Right lobe of liver (tissue), 4 donors: ENCODE measurements around the gene ASB1.

ENCODE experiments used
- CTCF ChIP-seq, 4 donors: fragments of 200-600 bp in 3 of 4; fragments of 450-650 bp in 1 of 4; IDR thresholded peaks; one replicate each; pipeline versions ENCODE4 v1.5.1 to v1.8.0; 2016 to 2022; ENCODE audit warnings: antibody characterized with exemption in 4 of 4, mild to moderate bottlenecking in 2 of 4
- POLR2A ChIP-seq: fragments of 450-650 bp; IDR thresholded peaks from one replicate; pipeline ENCODE4 v1.6.1; 2017; ENCODE audit warnings: antibody characterized with exemption, mild to moderate bottlenecking
- donor health status: DM: no; HTN: no; CAD: no.
- donor health status: DM: no; HTN: no; CAD: no.
- donor health status: DM: no; HTN: yes; CAD: no.

- TF ChIP-seq CTCF (IDR thresholded peaks at IDR 0.05) (no peak), POLR2A (no peak)
Measured at GRCh38 chr2:238423561-238424312, 3.0 kb upstream of the ASB1 start.
